Loucy (cell line): Measurements from ENCODE around the gene EBP.

ENCODE experiments used
- H2AFZ ChIP-seq: fragments of 200-600 bp; sonication (generic); 2 replicates; pipeline ENCODE4 v1.6.0; 2016; ENCODE audit warnings: antibody characterized with exemption, mild to moderate bottlenecking, low read length, moderate library complexity
- H3F3A ChIP-seq: fragments of 200-600 bp; 2 replicates; pipeline ENCODE4 v1.6.0; 2016; ENCODE audit warnings: antibody characterized with exemption, low read depth, mild to moderate bottlenecking
- H3K27me3 ChIP-seq: fragments of 200-600 bp; sonication (generic); 2 replicates; pipeline ENCODE4 v1.6.1; 2014; ENCODE audit warnings: low read length, mild to moderate bottlenecking; ENCODE audit not compliant: insufficient read depth, poor library complexity, severe bottlenecking
- H3K36me3 ChIP-seq: fragments of 200-600 bp; sonication (generic); 2 replicates; pipeline ENCODE4 v1.6.1; 2016; ENCODE audit warnings: low read length; ENCODE audit not compliant: insufficient read depth
- H3K4me1 ChIP-seq: fragments of 200-600 bp; sonication (generic); 2 replicates; pipeline ENCODE4 v1.5.1; 2014; ENCODE audit warnings: low read length, mild to moderate bottlenecking; ENCODE audit not compliant: insufficient read depth, poor library complexity, severe bottlenecking
- H3K4me2 ChIP-seq: fragments of 200-600 bp; sonication (generic); 2 replicates; pipeline ENCODE4 v1.6.0; 2014; ENCODE audit warnings: antibody characterized with exemption, low read length, low read depth, mild to moderate bottlenecking; ENCODE audit not compliant: poor library complexity, severe bottlenecking
- H3K4me3 ChIP-seq: fragments of 200-600 bp; sonication (generic); 2 replicates; pipeline ENCODE4 v1.5.1; 2014; ENCODE audit warnings: low read length, mild to moderate bottlenecking, mixed read lengths; ENCODE audit not compliant: poor library complexity, severe bottlenecking
- H3K79me2 ChIP-seq: fragments of 200-600 bp; sonication (generic); 2 replicates; pipeline ENCODE4 v1.6.1; 2014; ENCODE audit warnings: low read length; ENCODE audit not compliant: insufficient read depth
- H3K9ac ChIP-seq: fragments of 200-600 bp; sonication (generic); 2 replicates; pipeline ENCODE4 v1.6.0; 2014; ENCODE audit warnings: mild to moderate bottlenecking, low read depth, low read length, moderate library complexity; ENCODE audit not compliant: poor library complexity, severe bottlenecking
- H3K9me2 ChIP-seq: fragments of 200-600 bp; sonication (generic); replicated peaks from 2 replicates; pipeline ENCODE4 v1.6.1; 2016; ENCODE audit warnings: low read depth, low read length, mixed read lengths
- H3K9me3 ChIP-seq: fragments of 200-600 bp; sonication (generic); 2 replicates; pipeline ENCODE4 v1.6.1; 2014; ENCODE audit warnings: mild to moderate bottlenecking, antibody characterized with exemption, low read length, low read depth; ENCODE audit not compliant: insufficient read depth
- H4K20me1 ChIP-seq: fragments of 200-600 bp; sonication (generic); 2 replicates; pipeline ENCODE4 v1.6.0; 2014; ENCODE audit warnings: antibody characterized with exemption, low read length, mild to moderate bottlenecking; ENCODE audit not compliant: insufficient read depth, poor library complexity, severe bottlenecking
- CTCF ChIP-seq: fragments of 200-600 bp; sonication (generic); conservative IDR thresholded peaks from 2 replicates; pipeline ENCODE4 v1.5.1; 2014; ENCODE audit warnings: mild to moderate bottlenecking, antibody characterized with exemption, low read length
- EZH2phosphoT487 ChIP-seq: fragments of 200-600 bp; IDR thresholded peaks from 2 replicates; pipeline ENCODE4 v1.6.1; 2018; ENCODE audit warnings: antibody characterized with exemption, mild to moderate bottlenecking, moderate library complexity, borderline replicate concordance

EBP gene

GRCh38 chrX:48490661-48491060 lies 30.9 kb upstream of the EBP start:
- Histone ChIP-seq H3K36me3 (no peaks in the 10 kb centered on the region; the same call in 1 of the 2 replicates), H3K27me3 (no peaks in the 10 kb centered on the region), H3K4me2 (no peak overlapping the region), H3K9me2 (no peaks in the 10 kb centered on the region), H2AFZ (no peak overlapping the region), H3K4me1 (no peaks in the 10 kb centered on the region), H3F3A (no peaks in the 10 kb centered on the region), H3K9me3 (no peaks in the 10 kb centered on the region), H3K79me2 (no peaks in the 10 kb centered on the region), H3K9ac (no peak overlapping the region), H3K4me3 (no peak overlapping the region), H4K20me1 (no peaks in the 10 kb centered on the region)
- TF ChIP-seq CTCF (no peak), EZH2phosphoT487 (no peak)

GRCh38 chrX:48491809-48492208 lies 29.8 kb upstream of the EBP start:
- Histone ChIP-seq H3K36me3 (no peaks in the 10 kb centered on the region), H2AFZ (no peak overlapping the region), H3K4me3 (no peak overlapping the region), H3K27me3 (no peaks in the 10 kb centered on the region), H4K20me1 (no peaks in the 10 kb centered on the region), H3K9me3 (no peaks in the 10 kb centered on the region), H3K4me2 (no peak overlapping the region), H3K9me2 (no peaks in the 10 kb centered on the region), H3K9ac (no peak overlapping the region), H3K4me1 (no peaks in the 10 kb centered on the region), H3F3A (no peaks in the 10 kb centered on the region), H3K79me2 (no peaks in the 10 kb centered on the region)
- TF ChIP-seq EZH2phosphoT487 (no peak), CTCF (no peak)

- Histone ChIP-seq H3K4me1 (no peaks in the 10 kb centered on the region), H3K9ac (no peak overlapping the region), H3K27me3 (no peaks in the 10 kb centered on the region), H2AFZ (no peak overlapping the region), H3K4me2 (no peak overlapping the region), H3F3A (no peaks in the 10 kb centered on the region), H3K36me3 (no peaks in the 10 kb centered on the region), H3K9me3 (no peaks in the 10 kb centered on the region), H4K20me1 (no peaks in the 10 kb centered on the region), H3K79me2 (no peaks in the 10 kb centered on the region), H3K9me2 (no peaks in the 10 kb centered on the region), H3K4me3 (no peak overlapping the region)
- TF ChIP-seq EZH2phosphoT487 (no peak), CTCF (no peak)
These were observed 29.2 kb upstream of the EBP start for GRCh38 chrX:48492293-48492910.
